SK-N-SH (cell line): ENCODE measurements around the gene MAGEB10.
"Not testable (repeated sequence)": the region's sequence is repeated elsewhere in the genome, so short reads cannot be mapped to it uniquely, and the experiment has no call there.

ENCODE experiments used
- NRF1 ChIP-seq: IDR thresholded peaks from 2 replicates; pipeline ENCODE4 v1.6.1; 2012; ENCODE audit warnings: low read depth, mild to moderate bottlenecking, low read length
- TF ChIP-seq, protein P1 (sequence below): fragments of 200-600 bp; sonication (generic); IDR thresholded peaks from 2 replicates; pipeline ENCODE4 v1.6.1; 2017; ENCODE audit warnings: antibody characterized with exemption, mild to moderate bottlenecking, moderate library complexity

DNA sequence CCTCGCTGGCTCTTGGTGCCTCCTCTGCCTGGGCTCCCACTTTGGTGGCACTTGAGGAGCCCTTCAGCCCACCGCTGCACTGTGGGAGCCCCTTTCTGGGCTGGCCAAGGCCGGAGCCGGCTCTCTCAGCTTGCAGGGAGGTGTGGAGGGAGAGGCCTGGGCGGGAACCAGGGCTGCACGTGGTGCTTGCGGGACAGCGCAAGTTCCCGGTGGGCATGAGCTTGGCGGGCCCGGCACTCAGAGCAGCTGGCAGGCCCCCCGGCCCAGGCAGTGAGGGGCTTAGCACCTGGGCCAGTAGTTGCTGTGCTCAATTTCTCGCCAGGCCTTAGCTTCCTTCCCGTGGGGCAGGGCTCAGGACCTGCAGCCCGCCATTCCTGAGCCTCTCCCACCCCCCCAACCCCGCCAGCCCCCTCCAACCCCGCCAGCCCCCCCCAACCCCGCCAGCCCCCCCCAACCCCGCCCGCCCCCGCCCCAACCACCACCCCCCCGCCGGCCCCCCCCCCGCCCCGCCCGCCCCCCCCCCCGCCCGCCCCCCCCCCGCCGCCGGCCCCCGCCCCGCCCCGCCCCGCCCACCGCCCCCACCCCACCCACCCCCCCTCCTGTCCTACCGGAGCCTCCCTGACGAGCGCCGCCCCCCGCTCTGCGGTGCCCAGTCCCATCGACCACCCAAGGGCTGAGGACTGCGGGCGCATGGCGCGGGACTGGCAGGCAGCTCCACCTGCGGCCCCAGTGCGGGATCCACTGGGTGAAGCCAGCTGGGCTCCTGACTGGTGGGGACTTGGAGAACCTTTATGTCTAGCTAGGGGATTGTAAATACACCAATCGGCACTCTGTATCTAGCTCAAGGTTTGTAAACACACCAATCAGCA lies 1.4 kb downstream of the MAGEB10 start:
- TF ChIP-seq, protein P1, sequence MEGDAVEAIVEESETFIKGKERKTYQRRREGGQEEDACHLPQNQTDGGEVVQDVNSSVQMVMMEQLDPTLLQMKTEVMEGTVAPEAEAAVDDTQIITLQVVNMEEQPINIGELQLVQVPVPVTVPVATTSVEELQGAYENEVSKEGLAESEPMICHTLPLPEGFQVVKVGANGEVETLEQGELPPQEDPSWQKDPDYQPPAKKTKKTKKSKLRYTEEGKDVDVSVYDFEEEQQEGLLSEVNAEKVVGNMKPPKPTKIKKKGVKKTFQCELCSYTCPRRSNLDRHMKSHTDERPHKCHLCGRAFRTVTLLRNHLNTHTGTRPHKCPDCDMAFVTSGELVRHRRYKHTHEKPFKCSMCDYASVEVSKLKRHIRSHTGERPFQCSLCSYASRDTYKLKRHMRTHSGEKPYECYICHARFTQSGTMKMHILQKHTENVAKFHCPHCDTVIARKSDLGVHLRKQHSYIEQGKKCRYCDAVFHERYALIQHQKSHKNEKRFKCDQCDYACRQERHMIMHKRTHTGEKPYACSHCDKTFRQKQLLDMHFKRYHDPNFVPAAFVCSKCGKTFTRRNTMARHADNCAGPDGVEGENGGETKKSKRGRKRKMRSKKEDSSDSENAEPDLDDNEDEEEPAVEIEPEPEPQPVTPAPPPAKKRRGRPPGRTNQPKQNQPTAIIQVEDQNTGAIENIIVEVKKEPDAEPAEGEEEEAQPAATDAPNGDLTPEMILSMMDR = not testable (repeated sequence)
- TF ChIP-seq NRF1 = not testable (repeated sequence)
